HL-60 (cell line): ENCODE data around the gene ADD2.

Experiments used
- CTCF ChIP-seq: IDR thresholded peaks from one replicate; pipeline ENCODE4 v1.5.1; 2011; ENCODE audit warnings: low read length, control low read depth, inconsistent platforms; ENCODE audit not compliant: insufficient read depth
- GABPA ChIP-seq: IDR thresholded peaks from 2 replicates; pipeline ENCODE4 v1.6.1; 2012; ENCODE audit warnings: low read depth
- POLR2AphosphoS5 ChIP-seq: IDR thresholded peaks from 2 replicates; pipeline ENCODE4 v1.6.1; 2012; ENCODE audit warnings: low read depth
- REST ChIP-seq: IDR thresholded peaks from 2 replicates; pipeline ENCODE4 v1.6.1; 2012; ENCODE audit warnings: low read depth; ENCODE audit not compliant: insufficient replicate concordance

DNA sequence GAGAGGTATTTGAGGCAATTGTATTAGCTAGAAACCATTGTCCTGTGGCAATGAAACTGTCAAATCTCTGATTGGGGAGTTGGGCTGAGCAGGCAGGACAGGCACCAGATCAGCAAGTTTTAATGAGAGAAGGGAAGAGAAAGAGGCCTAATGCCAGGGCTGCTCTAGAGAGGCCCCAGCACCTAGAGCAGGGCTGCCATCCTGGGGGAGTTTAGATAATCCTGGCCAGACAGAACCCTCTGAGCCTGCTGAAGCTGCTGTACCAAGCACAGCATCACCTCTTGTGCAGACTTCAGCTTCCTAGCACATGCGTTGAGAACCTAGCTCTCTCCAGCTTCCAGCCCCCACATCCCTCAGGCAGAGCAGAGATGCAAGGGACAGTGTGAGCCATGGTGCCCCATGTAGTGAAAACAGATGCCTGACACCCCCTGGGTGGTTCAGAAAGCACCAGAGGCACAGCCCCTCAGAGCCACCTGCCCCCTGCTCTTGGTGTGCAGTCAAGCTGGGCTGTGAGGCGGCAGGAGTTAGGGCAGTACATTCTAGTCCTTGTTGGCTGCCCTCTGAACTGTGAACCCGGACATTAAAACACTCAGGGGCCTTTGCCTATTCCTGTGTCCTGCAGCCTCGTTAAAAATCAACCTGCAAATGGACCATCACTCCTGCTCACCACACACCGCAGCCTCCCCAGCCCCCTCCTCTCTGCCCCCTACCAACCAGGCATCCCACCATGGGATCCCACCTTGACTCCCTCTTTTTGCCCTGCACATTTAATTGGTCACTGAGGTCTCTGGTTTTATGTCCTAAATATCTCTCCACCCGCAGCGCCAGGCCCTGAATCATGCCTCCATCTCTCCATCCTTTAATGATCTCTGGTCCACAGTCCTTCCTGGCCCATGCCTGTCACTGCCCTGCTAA, 52.7 kb downstream of the ADD2 start:
- TF ChIP-seq POLR2AphosphoS5, result no peak
- TF ChIP-seq CTCF, result no peak
- no peak for TF ChIP-seq GABPA
- TF ChIP-seq REST, result no peak
